Myocyte (in vitro differentiated cells): Measurements from ENCODE around the gene OSTF1. TPM values are rescaled to one million over a fixed set of nuclear protein-coding genes. Genes with fewer than 3 reads are reported as not detected.

Experiments
- DNase-seq: peaks from one replicate; pipeline ENCODE4 v3.0.0-alpha.2; 2012; ENCODE audit warnings: low read depth
- total RNA-seq: library from RNA; depleted of rRNA; stranded (reverse); fragments of >200 nt; gene quantifications from 2 replicates; pipeline ENCODE4 v1.2.3, GENCODE V29; 2014

OSTF1 gene
- total RNA-seq, 1 donor from 2014 or later: 24.6 TPM

- no peak for DNase-seq
Observed at GRCh38 chr9:75117564-75117963, 29.2 kb downstream of the OSTF1 start.

GRCh38 chr9:75120686-75121085, 32.4 kb downstream of the OSTF1 start:
- no peak for DNase-seq

GRCh38 chr9:75121914-75122558, 33.7 kb downstream of the OSTF1 start:
- no peak for DNase-seq

- no peak for DNase-seq
Observed at GRCh38 chr9:75123696-75124095, 35.4 kb downstream of the OSTF1 start.

GRCh38 chr9:75128535-75128934, 40.2 kb downstream of the OSTF1 start:
- no peak for DNase-seq

- DNase-seq: no peak
Observed at GRCh38 chr9:75130172-75130571, 41.9 kb downstream of the OSTF1 start.

GRCh38 chr9:75130621-75131230, 42.4 kb downstream of the OSTF1 start:
- DNase-seq: no peak

GRCh38 chr9:75131700-75132099, 43.4 kb downstream of the OSTF1 start:
- no peak for DNase-seq

- no peak for DNase-seq
Observed at GRCh38 chr9:75132244-75132643, 43.9 kb downstream of the OSTF1 start.

- DNase-seq: no peak
Observed at GRCh38 chr9:75133396-75133795, 45.1 kb downstream of the OSTF1 start.

- no peak for DNase-seq
Observed at GRCh38 chr9:75134495-75134894, 46.2 kb downstream of the OSTF1 start.

GRCh38 chr9:75138260-75139040, 50.1 kb downstream of the OSTF1 start:
- no peak for DNase-seq

GRCh38 chr9:75139201-75139600, 50.9 kb downstream of the OSTF1 start:
- DNase-seq: no peak

- DNase-seq: no peak
Observed at GRCh38 chr9:75140261-75140660, 51.9 kb downstream of the OSTF1 start.

- DNase-seq: no peak
Observed at GRCh38 chr9:75142202-75142601, 53.9 kb downstream of the OSTF1 start.

- peak; percentile 68 for DNase-seq
Observed at GRCh38 chr9:75146229-75146628, 57.9 kb downstream of the OSTF1 start.

GRCh38 chr9:75147638-75148037, 59.3 kb downstream of the OSTF1 start:
- peak; percentile 9 for DNase-seq

GRCh38 chr9:75148561-75148960, 60.2 kb downstream of the OSTF1 start:
- DNase-seq: peak; percentile 90

- peak; percentile 7 for DNase-seq
Observed at GRCh38 chr9:75149841-75150241, 61.5 kb downstream of the OSTF1 start.

- no peak for DNase-seq
Observed at GRCh38 chr9:75150512-75150911, 62.2 kb downstream of the OSTF1 start.

- no peak for DNase-seq
Observed at GRCh38 chr9:75152416-75152815, 64.1 kb downstream of the OSTF1 start.

- no peak for DNase-seq
Observed at GRCh38 chr9:75156858-75157257, 68.5 kb downstream of the OSTF1 start.
